Measurements from ENCODE around the gene CEP112.

The CEP112 gene

DNA sequence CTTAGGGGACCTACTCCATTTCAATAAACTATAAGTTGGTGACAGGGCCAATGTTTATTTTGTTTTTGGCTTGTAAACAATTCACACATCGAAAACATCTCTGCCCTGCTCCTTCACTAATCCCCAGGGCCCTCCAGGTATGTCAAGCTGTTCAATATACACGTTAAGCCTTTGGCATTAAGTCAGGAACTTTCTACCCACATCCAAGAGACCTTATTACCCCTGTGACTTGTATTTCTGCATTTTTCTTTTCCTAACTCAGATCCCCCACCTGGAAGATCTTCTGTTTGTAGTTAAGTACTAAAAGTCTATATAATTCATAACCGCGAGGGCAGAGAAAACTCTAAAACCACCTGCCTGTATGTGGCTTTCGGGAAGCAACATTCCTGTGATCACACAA, 523.7 kb downstream of the CEP112 start:
- no peak for DNase-seq

DNA sequence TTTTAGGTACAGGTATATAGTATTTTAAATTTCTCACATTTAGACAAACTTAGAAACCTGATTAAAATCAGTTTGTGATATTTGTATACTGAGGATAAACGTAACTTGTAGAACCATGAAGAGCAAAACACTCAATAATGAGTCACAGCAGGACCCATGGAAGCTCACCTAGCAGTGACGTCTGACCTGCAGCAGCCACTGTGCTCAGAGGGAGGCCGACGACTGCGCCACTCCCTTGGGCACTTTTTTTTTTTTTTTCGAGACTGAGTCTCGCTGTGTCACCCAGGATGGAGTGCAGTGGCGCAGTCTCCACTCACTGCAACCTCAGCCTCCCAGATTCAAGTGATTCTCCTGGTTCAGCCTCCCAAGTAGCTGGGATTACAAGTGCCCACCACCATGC, 524.3 kb downstream of the CEP112 start:
- DNase-seq: no peak

DNA sequence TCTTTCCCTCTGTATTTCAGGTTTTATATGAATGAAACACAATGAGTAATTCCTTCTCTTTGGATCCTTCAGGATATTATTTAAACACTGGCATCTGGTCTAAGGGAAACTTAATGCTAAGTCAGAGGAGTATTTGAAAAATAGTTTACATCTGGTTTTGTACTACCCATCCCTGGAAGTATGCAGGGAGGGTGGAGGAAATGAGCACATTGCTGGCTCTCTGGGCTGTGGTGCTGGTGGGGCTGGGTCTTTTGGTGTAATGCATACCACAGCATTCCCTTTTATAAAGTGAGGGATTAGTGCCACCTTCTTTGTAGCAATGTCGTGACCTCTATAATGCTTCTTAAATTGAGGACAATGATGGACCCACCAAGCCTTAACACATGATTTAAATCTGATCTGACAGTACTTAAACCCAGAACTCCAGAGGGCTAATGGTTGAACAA, 525.0 kb downstream of the CEP112 start:
- no peak for DNase-seq

DNA sequence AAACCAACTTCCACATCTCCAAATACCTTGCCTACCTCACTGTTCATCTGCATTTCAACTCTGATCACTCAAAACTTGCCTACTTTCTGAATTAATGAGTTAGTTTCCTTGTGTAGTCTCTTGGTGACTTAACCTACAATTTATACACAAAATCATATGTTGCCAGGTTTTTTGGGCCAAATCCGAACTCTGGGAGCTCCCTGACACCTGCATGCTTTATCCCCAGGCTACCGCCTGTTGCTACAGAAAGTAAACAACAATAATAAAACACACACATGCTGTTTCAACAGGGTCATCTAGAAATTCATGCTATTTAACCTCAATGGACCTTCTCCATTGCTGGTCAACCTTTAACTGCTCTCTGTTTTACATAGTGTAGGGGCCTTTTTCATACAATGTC, 526.0 kb downstream of the CEP112 start:
- no peak for DNase-seq

DNA sequence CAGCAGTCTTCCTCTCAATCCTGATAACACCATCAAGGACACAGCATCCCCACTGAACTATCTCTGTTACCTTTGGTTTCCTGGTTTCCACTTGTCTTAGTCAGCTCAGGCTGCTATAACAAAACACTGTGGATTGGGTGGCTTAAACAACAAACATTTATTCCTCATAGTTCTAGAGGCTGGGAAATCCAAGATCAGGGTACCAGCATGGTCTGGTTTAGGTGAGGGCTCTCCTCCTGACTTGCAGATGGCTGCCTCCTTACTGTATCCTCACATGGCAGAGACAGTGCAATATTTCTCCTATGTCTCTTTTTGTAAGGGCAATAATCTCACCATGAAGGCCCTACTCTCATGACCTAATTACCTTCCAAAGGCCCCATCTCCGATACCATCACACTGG, 527.2 kb downstream of the CEP112 start:
- no peak for DNase-seq

DNA sequence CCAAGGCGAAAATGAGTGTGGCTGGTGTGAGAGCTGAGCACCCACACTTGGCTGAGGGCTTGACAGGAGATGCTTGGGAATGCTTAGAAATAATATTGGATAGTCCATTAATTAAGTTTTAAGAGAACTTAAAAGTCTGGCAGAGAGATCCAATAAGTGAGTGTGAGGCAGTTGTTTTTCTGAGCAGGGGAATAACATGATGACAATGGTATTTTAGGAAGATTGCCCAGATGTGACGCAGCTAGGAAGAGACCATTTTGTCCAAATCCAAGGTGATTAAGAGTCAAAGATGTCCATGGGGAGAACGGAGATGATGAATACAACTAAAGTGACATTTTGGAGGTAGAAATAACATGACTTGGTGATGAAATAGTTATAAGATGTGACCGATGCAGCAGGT, 527.7 kb downstream of the CEP112 start:
- DNase-seq: no peak

DNA sequence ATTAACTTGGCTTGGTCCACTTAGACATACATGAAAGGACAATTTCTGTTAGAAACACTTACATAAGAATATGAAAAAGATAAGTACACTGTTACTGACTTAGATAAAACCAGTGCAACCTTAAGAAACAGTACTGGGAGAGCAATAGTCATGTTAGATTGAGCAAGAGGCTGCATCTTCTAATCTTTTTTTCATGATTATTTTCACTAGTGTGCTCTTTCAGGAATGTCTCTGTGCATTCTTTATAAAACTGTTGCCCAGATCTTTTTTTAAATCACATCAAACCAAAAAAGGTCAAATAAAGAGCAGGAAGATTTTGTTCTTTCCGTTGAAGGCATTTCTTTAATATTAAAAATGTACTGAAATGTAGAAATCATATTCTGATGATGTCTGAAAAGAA, 529.7 kb downstream of the CEP112 start:
- DNase-seq: no peak

DNA sequence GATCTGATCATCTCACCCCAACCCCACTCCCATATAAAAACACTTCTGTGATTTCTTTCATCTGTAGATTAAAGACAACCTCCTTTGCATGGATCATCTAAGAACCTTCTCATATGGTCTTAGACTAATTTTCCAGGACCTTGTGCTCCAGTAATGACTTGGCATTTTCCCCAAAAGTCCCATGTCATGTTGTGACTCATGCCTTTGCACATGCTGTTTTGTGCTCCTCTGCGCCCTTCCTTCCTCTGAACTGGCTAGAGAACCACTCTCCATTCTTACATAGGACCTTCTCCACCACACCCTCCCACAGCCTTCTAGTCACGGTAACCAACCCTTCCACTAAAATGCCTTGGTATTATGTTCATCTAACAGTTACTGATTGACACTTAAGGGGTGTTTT, 531.0 kb downstream of the CEP112 start:
- DNase-seq: peak; percentile 6

DNA sequence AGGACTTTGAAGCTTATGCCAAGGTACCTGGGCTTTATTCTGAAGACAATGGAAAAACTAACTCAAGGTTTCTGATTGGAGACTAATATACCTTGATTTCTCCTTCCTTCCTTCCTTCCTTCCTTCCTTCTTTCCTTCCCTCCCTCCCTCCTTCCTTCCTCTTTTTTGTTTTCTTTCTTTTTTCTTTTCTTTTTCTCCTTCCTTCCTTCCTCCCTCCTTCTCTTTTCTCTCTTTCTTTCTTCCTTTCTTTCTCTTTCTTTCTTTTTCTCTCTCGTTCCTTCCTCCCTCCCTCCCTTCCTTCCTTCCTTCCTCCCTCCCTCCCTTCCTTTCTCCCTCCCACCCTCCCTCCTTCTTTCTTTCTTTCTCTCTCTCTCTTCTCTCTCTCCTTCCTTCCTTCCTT, 531.9 kb downstream of the CEP112 start:
- no peak for DNase-seq

DNA sequence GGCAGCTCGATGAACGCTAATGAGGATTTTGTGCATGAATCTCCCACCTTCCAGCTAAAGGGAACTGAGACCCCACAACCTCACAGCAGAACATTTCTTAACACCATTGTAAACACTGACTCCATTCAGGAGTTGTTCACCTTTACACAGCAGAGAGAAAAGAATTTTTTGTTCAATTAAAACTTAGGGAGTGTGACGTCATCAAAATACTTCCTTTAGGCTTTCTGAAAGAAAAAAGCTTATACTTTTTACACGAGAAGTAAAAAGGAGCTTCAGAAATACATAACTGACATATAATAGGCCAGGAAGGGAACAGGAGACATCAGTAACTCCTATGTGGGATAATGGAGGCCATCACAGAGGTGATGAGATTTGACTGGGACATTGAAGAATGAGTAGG, 532.4 kb downstream of the CEP112 start:
- DNase-seq: no peak

DNA sequence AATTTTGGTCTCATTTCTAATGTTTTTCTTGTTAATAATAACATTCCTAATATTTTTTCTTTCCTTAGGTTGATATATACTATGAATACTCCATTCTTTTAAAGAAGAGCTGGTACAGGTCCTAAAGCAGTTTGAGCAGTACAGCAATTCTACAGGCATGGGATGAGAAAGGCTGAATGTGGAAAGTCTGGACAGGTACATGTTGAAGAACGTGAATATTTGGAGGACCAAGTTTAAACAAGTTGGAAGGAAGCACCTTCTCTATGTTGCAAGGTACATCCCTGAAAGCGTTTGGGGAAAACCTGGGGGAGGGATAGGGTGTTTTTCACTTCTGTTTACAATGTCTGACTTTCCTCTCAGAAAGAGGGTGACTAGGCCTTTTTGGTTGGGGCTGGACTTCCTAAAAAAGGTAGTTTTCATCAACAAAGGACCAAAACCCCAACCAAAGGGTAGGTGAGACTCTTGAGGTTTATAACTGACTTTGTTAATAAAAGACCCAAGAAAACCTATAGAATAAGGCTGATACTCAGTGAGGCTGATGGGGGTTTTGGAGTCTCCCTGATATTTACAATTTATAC, 534.6 kb downstream of the CEP112 start:
- DNase-seq: peak; percentile 6

DNA sequence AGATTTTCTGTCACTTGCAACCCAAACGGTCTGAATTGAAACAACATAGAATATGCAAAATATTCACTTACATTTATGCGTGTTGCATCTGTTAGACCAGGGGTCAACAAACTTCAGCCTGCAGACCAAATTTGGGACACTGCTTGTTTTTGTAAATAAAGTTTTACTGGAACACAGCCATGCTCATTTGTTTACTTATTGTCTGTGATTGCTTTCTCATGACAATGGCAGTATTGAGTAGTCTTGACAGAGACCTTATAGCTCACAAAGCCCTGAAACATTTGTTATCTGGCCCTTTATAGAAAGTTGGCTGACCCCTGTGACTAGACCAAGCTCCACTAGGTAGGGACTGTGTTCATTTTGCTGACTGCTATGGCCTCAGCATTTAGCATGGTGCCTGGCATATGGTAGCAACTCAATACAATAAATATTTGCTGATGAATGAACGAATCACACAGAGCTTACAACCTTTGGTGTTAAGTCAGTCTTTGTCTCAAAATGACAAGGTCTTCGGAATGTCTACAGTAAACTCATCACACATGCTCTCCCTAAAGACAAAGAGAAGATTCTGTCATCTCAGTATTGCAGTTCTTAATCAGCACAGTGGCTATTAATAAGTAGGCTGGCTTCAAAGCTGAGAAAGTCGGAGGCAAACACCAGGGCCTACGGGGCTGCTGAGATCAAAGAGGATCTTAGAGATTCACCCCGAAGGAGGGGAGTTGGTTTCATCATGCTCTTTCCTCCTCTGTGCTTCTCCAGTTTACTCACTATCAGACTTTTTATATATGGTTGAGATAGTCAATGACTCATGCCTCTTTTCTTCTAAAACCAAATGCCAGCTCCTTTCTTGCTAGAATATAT, 535.3 kb downstream of the CEP112 start:
- DNase-seq: peak; percentile 86

DNA sequence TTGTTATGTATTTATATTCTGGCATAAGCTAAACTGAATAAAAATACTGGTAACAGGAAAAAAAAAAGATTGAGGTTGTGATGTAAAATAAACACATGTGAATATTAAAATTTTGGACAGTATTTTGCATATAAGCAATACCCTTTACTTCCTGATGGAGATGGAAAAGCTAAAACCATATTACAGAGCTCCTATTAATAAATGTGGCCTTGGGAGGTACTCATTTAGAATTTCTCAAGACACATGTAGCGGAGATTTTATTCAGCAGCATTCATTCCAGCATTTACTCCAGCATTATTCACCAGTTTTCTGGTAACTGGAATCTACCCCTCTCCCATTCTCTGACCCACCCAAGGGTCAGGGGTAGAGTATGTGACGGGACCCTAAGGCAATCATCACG, 536.2 kb downstream of the CEP112 start:
- no peak for DNase-seq

DNA sequence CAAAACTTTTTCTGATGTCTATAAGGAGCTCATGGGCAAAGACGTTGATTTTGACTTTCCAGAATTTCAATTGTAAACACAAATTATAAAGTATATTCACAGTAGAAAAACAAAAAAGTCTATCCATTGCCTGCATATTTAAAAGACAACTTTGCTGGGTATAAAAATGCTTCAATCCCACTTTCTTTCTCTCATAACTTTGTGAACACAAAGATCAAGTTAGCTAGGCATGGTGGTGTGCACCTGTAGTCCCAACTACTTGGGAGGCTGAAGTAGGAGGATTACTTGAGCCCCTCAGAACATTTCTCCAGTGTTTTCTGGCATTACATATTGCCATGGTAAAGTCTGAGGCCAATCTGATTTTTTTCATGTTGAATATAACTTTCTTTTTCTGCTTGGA, 547.4 kb downstream of the CEP112 start:
- no peak for DNase-seq

DNA sequence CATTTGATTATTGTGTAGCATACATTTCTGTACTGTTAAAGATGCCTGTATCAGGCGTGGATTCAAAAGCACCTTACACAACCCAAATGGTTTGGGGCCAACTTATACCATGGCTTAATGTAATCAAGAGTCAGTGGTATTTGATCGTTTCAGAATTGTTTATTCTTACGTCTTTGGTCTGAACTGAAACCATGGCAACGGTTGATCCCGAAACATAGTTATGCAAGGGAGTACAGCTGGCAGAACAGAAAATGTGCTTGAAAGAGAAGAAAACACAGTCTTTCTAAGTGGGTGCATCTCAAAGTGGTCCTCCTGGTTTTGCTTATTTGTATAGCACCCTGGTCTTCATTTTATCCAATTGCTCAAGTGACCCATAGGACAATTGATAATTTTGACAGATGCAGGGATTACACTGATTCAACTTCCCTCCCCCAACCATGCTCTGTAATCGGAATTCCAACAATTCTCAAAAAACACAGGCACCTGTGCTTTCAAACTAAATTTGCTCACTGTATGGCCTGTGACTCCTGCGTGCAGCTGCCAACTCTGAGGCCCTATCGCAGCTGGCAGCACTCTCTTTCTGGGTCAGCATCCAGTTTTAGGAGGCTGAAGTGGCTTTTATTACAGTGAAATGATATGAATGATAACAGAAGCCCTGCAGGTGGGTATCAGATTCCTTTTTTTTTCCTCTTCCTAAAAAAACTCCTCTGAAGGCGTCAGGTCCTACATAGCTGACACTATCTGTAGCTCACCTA, 553.5 kb downstream of the CEP112 start:
- no peak for DNase-seq

DNA sequence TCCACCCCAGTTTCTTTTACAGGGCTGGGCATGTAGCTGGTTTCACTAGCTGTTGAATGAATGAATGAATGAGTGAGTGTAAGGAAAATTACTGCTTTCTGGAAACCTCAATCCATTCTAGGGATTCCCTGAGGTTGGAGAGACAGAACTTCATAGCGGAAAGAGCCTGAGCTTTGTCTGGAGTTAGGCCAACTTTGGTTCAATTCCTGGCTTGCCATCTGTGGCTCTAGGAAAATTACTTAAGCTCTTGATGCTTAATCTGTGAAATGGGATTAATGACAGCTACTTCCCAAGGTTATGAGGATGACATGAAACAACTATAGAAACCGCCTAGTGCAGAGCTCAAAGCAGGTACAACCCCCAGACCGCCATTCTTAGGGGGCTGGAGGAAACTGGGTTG, 554.1 kb downstream of the CEP112 start:
- no peak for DNase-seq

DNA sequence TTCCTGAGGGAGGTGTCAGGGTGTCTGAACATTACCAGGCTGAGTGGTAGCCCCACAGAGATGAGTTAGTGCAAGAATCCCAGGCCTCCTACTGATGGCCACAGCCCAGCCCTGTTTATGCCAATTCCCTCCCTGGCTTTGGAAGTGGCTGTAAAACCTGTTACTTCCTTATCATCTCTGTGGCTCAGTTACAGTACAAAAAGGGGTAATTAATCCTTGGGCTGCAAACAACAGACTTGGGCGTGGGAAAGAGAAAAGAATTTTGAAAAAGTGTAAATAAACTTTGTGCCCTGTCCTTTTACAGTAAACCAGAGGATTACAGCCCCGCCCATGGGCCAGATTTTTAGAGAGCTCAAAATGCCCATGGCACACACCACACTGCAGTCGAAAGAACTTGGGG, 557.4 kb downstream of the CEP112 start:
- no peak for DNase-seq

DNA sequence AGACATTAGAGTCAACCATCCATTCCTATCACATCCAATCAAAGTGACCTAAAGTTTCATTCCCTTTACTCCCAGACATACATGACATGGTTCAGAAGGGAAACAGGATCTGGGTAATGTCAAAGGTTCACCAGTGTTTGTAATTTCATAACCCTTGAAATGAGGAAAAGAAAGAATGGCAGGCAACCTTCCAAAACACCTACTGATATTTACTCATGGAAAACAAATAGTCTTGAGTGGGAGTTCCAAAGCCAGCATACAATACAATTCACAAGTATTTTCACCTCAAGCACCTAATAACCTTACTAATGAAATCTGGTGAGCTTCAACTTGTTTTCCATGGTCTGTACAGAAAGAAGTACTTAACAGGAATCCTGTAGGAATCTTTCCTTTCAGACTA, 557.9 kb downstream of the CEP112 start:
- no peak for DNase-seq

DNA sequence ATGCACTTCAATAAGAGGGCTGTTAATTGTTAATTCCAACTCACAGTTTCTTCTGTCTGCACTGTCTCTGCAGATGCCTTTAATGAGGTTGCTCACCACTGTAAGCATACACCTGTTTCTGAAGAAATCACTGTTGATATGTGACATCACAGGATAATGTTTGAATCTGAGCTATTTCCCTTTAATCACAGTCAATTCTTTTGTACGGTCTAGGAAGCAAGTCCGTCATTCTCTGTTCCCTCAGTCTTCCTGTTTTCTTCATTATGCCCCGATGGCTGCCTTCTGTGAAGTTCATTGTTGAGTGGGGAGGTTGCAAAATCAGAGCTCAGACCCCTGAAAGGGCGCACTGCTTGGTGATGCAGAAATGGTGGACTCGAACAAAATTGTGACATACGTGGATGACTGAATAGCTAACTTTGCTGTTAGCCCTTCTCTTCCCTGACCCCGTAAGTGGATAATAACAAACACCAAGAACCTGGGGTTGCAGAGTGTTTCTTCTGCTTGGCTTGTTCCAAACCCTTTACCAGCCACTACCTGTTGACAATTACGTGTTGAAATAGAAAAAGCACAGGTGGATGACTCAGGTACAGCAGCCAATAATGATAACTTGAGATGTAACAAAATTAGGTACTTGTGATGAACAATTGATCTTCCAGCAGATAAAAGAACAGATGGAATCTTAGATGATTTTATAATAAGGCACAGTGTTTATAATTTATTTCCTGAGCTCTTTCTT, 558.6 kb downstream of the CEP112 start:
- no peak for DNase-seq

DNA sequence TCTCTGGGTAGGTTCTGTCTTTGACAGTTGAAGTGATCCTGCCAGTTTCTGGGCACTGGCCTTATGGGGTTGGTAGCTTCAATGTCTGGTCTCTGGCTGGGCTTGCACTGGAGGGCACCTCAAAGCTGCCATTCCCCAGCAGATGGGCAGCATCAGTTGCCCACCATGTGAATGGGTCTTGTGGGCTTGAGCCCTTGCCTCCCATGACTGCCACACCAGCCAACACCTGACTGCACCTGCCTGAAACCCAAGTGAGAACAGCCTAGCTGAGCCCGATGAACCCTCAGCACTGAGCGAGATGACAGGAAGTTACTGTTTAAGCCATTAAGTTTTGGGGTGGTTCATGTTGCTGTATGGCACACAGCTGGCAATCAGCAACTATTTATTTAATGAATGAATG, 561.4 kb downstream of the CEP112 start:
- no peak for DNase-seq

DNA sequence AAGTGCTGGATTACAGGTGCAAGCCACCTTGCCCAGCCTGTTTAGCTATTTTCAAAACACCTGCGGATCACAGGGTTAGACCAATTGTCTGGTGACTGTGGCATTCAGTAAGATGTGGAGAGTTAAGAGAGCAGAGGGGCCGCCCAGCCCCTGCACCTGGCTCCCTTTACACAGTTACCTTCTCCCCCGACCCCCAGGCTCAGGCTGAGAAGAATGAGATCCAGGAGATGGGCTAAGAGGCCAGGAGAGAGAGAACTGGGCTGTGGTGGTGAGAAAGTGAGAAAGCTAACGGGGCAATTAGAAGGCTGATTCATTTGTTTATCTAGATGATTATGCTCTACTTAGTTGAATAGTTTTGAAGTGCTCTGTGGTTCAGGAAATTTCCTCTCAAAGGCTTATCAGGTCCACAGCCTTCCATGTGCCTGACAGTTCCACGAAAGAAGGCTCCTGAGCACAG, 562.7 kb downstream of the CEP112 start:
- no peak for DNase-seq

DNA sequence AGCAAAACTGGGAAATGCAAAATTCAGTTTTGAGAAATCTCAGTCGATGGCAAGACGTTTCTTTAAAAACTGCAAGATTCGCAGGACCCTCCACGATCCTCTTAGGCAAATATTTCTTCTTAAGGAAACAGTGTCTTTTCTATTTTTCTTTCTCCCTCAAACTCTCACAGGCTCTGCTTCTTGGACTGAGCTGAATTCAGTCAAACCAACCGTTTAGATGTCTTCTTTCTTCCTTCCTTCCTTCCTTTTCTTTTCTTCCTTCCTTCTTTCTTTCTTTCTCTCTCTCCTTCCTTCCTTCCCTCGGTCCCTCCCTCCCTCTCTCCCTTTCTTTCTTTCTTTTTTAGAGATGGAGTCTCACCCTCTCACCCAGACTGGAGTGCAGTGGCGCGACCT, 563.3 kb downstream of the CEP112 start:
- DNase-seq: no peak
